H1 (cell line): ENCODE data around the gene SCUBE2. TPM values are rescaled to one million over a fixed set of nuclear protein-coding genes. Genes with fewer than 3 reads are reported as not detected.

Experiments
- CTCF ChIA-PET: fragments of 300-600 bp; sonication (Branson Sonifier 250); formaldehyde crosslinking; loops from one replicate; lab custom pipeline; 2021; ENCODE audit not compliant: partially characterized antibody; lab: Charles Lee
- POLR2A ChIA-PET: fragments of 300-600 bp; sonication (Branson Sonifier 250); formaldehyde crosslinking; loops from one replicate; lab custom pipeline; 2021; ENCODE audit warnings: inconsistent platforms; ENCODE audit not compliant: partially characterized antibody; lab: Charles Lee
- DNase-seq, 2 experiments: peaks; one replicate each; pipeline versions ENCODE4 v3.0.0 to v3.0.0-alpha.2; 2010 to 2022; ENCODE audit warnings: low spot score in 2 of 2, low read depth in 1 of 2, mixed read lengths in 1 of 2
- FAIRE-seq: peaks from 2 replicates; lab custom pipeline; 2011; peaks lifted over from hg19 to GRCh38; lab: Jason Lieb, UNC
- H2AFZ ChIP-seq: 2 replicates; pipeline ENCODE4 v1.8.1; 2012; ENCODE audit warnings: low read length, inconsistent platforms
- H2AK5ac ChIP-seq: 2 replicates; pipeline ENCODE4 v1.6.1; 2013; ENCODE audit warnings: low read depth, low read length
- H2BK120ac ChIP-seq: replicated peaks from 2 replicates; pipeline ENCODE3; 2013; ENCODE audit warnings: low read depth, low read length, inconsistent platforms
- H2BK12ac ChIP-seq: 2 replicates; pipeline ENCODE4 v1.6.1; 2013; ENCODE audit warnings: low read depth, low read length
- H2BK15ac ChIP-seq: 2 replicates; pipeline ENCODE4 v1.6.1; 2013; ENCODE audit warnings: low read length
- H2BK20ac ChIP-seq: 2 replicates; pipeline ENCODE4 v1.6.1; 2013; ENCODE audit warnings: low read length
- H2BK5ac ChIP-seq: 2 replicates; pipeline ENCODE4 v1.6.1; 2013; ENCODE audit warnings: low read depth, low read length
- H3K14ac ChIP-seq: 2 replicates; pipeline ENCODE4 v1.6.1; 2013; ENCODE audit warnings: inconsistent platforms; ENCODE audit not compliant: insufficient read length
- H3K18ac ChIP-seq: 2 replicates; pipeline ENCODE4 v1.6.1; 2013; ENCODE audit warnings: low read length; ENCODE audit errors: extremely low read depth
- H3K23ac ChIP-seq: 2 replicates; pipeline ENCODE4 v1.6.1; 2013; ENCODE audit warnings: inconsistent platforms; ENCODE audit not compliant: insufficient read length
- H3K23me2 ChIP-seq: 2 replicates; pipeline ENCODE4 v1.6.1; 2013; ENCODE audit warnings: low read depth, low read length
- H3K27ac ChIP-seq: 2 replicates; pipeline ENCODE4 v1.6.1; 2011; ENCODE audit warnings: low read depth, low read length, inconsistent platforms
- H3K27me3 ChIP-seq, 4 experiments: replicated peaks in 1 of 4; 1 replicate in 1 of 4; 2 replicates in 3 of 4; pipeline versions ENCODE4 v1.6.1 to v1.8.1; 2011 to 2013; ENCODE audit warnings: low read length in 3 of 4, mild to moderate bottlenecking in 3 of 4, inconsistent platforms in 2 of 4, mixed read lengths in 2 of 4, moderate library complexity in 1 of 4; ENCODE audit not compliant: control insufficient read depth in 3 of 4, insufficient read depth in 3 of 4; ENCODE audit errors: extremely low read depth in 1 of 4
- H3K36me3 ChIP-seq, 4 experiments: 2 replicates each; pipeline versions ENCODE4 v1.6.1 to v1.8.1; 2011 to 2013; ENCODE audit warnings: mild to moderate bottlenecking in 4 of 4, low read length in 3 of 4, moderate library complexity in 2 of 4, control low read depth in 1 of 4, inconsistent platforms in 1 of 4; ENCODE audit not compliant: insufficient read depth in 4 of 4, control insufficient read depth in 2 of 4
- H3K4ac ChIP-seq: replicated peaks from 2 replicates; pipeline ENCODE3; 2013; ENCODE audit warnings: low read length, low read depth, mixed read lengths, inconsistent platforms; ENCODE audit not compliant: insufficient read length
- H3K4me1 ChIP-seq, 4 experiments: replicated peaks in 1 of 4; 1 replicate in 1 of 4; 2 replicates in 3 of 4; pipeline versions ENCODE4 v1.6.1 to v1.8.1; 2011 to 2013; ENCODE audit warnings: low read length in 3 of 4, inconsistent platforms in 2 of 4, mixed read lengths in 1 of 4; ENCODE audit not compliant: insufficient read depth in 4 of 4, control insufficient read depth in 3 of 4
- H3K4me2 ChIP-seq, 2 experiments: 2 replicates each; pipeline versions ENCODE4 v1.6.1 to v1.8.1; 2011 to 2013; ENCODE audit warnings: low read depth in 2 of 2, low read length in 2 of 2, control low read depth in 1 of 2, inconsistent platforms in 1 of 2, mild to moderate bottlenecking in 1 of 2; ENCODE audit not compliant: insufficient read depth in 1 of 2
- H3K4me3 ChIP-seq, 4 experiments: fragments of 200-600, 300-600 bp in 1 of 4; sonication (generic), shearing (Covaris generic), sonication (Bioruptor Twin) in 1 of 4; 2 replicates each; pipeline versions ENCODE4 v1.5.1 to v1.8.1; 2011 to 2016; ENCODE audit warnings: low read length in 4 of 4, low read depth in 3 of 4, control low read depth in 2 of 4, inconsistent platforms in 2 of 4, mild to moderate bottlenecking in 2 of 4, mixed read lengths in 1 of 4, moderate library complexity in 1 of 4; ENCODE audit not compliant: insufficient read depth in 2 of 4; ENCODE audit errors: extremely low read depth in 1 of 4
- H3K56ac ChIP-seq: replicated peaks from 2 replicates; pipeline ENCODE3; 2013; ENCODE audit warnings: low read depth, mild to moderate bottlenecking, mixed read lengths, low read length, inconsistent platforms; ENCODE audit not compliant: insufficient read length
- H3K79me1 ChIP-seq: 2 replicates; pipeline ENCODE4 v1.6.1; 2013; ENCODE audit warnings: low read depth, low read length, control low read depth
- H3K79me2 ChIP-seq, 2 experiments: 2 replicates each; pipeline versions ENCODE4 v1.6.1 to v1.8.1; 2012 to 2013; ENCODE audit warnings: low read length in 2 of 2, mild to moderate bottlenecking in 2 of 2, inconsistent platforms in 1 of 2; ENCODE audit not compliant: insufficient read depth in 2 of 2, control insufficient read depth in 1 of 2
- H3K9ac ChIP-seq, 4 experiments: replicated peaks in 1 of 4; 1 replicate in 1 of 4; 2 replicates in 3 of 4; pipeline versions ENCODE4 v1.6.1 to v1.8.1; 2011 to 2013; ENCODE audit warnings: low read depth in 3 of 4, low read length in 3 of 4, control low read depth in 2 of 4, mild to moderate bottlenecking in 2 of 4, moderate library complexity in 2 of 4, inconsistent platforms in 1 of 4; ENCODE audit errors: extremely low read depth in 1 of 4
- H3K9me3 ChIP-seq, 2 experiments: 2 replicates each; pipeline versions ENCODE4 v1.6.1 to v1.8.1; 2012 to 2013; ENCODE audit warnings: mild to moderate bottlenecking in 2 of 2, moderate library complexity in 2 of 2, control low read depth in 1 of 2, inconsistent platforms in 1 of 2, low read depth in 1 of 2, low read length in 1 of 2, mixed read lengths in 1 of 2; ENCODE audit not compliant: insufficient read depth in 2 of 2
- H4K20me1 ChIP-seq, 2 experiments: replicated peaks in 1 of 2; 2 replicates each; pipeline versions ENCODE3 to v1.8.1; 2011 to 2013; ENCODE audit warnings: inconsistent platforms in 2 of 2, low read length in 2 of 2, mild to moderate bottlenecking in 1 of 2; ENCODE audit not compliant: insufficient read depth in 2 of 2, control insufficient read depth in 1 of 2
- H4K5ac ChIP-seq: 2 replicates; pipeline ENCODE4 v1.6.1; 2013; ENCODE audit warnings: low read length, low read depth, mixed read lengths, inconsistent platforms; ENCODE audit not compliant: insufficient read length
- H4K8ac ChIP-seq: 2 replicates; pipeline ENCODE4 v1.8.0; 2013; ENCODE audit warnings: mild to moderate bottlenecking, moderate library complexity, low read length, inconsistent platforms; ENCODE audit not compliant: insufficient read depth; ENCODE audit errors: extremely low read depth
- H4K91ac ChIP-seq: replicated peaks from 2 replicates; pipeline ENCODE3; 2013; ENCODE audit warnings: low read length, mixed read lengths, inconsistent platforms; ENCODE audit not compliant: insufficient read length
- NRF1 ChIP-seq: IDR thresholded peaks from 2 replicates; pipeline ENCODE4 v1.6.1; 2011; ENCODE audit warnings: mild to moderate bottlenecking, low read depth, low read length, improper control_type of control experiment
- SIN3A ChIP-seq, 2 experiments: IDR thresholded peaks in 1 of 2; conservative IDR thresholded peaks in 1 of 2; 2 replicates each; pipeline ENCODE4 v1.6.1; 2011 to 2012; ENCODE audit warnings: low read length in 2 of 2, improper control_type of control experiment in 1 of 2, low read depth in 1 of 2, mild to moderate bottlenecking in 1 of 2
- WGBS, 2 experiments: shearing (Covaris generic) in 1 of 2; methylation state at CpG; one replicate each; pipeline versions ENCODE4 v1.1.6 to v1.1.7; 2013 to 2015; ENCODE audit warnings: low lambda C conversion rate in 2 of 2, mixed read lengths in 2 of 2, inconsistent platforms in 1 of 2, low coverage in 1 of 2, missing lambda C conversion rate in 1 of 2; ENCODE audit not compliant: insufficient replicate concordance in 2 of 2, insufficient coverage in 1 of 2, insufficient read length in 1 of 2; ENCODE audit errors: extremely low coverage in 1 of 2, missing lambda C conversion rate in 1 of 2; 5-methylcytosine and 5-hydroxymethylcytosine counted together
- polyA plus RNA-seq, 7 experiments: library from polyadenylated mRNA; depleted of rRNA in 3 of 7; stranded (reverse) in 5 of 7; unstranded in 2 of 7; fragments of >200 nt in 5 of 7; fragments of 200-250 nt in 2 of 7; gene quantifications; 1 replicate in 5 of 7; 2 replicates in 1 of 7; 4 replicates in 1 of 7; pipeline versions ENCODE4 v1.2.1 to v1.2.3, GENCODE V29; 2011 to 2013; ENCODE audit warnings: missing spikeins in 2 of 7, mixed read lengths in 2 of 7
- total RNA-seq: library from RNA; stranded (reverse); fragmentation: NEBNext Ultra II Directional; extraction: Animal tissue kit (Norgen Biotek cat#: 25700); gene quantifications from 2 replicates; pipeline ENCODE4 v1.2.1, GENCODE V29; 2021
- TF ChIP-seq, protein P1 (sequence below): IDR thresholded peaks from 2 replicates; pipeline ENCODE4 v1.6.1; 2012; ENCODE audit warnings: low read length, inconsistent platforms

Gene SCUBE2
- total and polyA plus RNA-seq, 2 of the 8 experiments (the other 6 are each of a cell fraction or from before 2014, with no cell fraction given), result 0.29 to 1.2 TPM

DNA sequence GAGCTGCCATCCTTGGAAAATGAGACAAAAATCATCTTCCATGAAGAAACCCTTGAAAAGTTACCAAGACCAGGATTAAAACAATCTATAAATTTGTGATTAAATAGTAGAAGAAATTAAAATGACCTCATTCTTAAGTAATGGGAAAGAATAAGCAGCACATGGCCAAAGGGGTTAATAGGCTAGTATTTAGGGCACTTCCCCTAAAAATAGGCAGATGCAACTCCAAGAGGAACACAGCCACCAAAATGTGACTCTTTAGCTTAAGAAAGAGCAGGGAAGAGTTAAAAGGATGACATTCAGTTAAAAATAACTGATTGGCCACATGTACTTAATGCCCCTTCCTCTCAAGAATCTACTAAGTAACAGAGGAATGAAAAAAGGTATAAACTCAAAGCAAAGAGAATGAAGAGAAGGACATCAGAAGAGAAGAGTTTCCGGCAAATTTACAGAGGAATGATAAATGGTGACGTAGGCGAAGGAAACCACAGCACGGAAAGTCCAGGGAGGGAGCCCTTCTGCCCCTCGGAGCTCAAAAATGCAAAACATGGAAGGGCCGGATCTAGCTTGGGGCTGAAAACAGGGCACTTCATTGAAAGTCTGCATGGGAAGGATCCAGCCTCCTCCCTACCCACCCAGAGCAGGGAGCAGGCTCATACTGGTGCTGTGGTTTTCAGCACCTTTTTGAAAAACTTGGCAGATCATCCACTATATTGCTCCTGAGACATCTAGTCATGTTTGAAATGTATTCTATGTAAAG lies 17.8 kb downstream of the SCUBE2 start:
- ChIA-PET CTCF (interaction anchor here (0.9 to 14.0 kb wide), 5 partner anchors 13 to 60 kb away, joined by 3 to 177 read pairs (median 43); partner anchors contain the start of gene SCUBE2), POLR2A (no interaction called here)
- H2BK5ac ChIP-seq, result no peak overlapping the region
- H2BK120ac ChIP-seq, result no peak overlapping the region
- H4K20me1 ChIP-seq, result no peaks in the 10 kb centered on the region
- no peak overlapping the region for H2AK5ac ChIP-seq
- TF ChIP-seq, protein P1, sequence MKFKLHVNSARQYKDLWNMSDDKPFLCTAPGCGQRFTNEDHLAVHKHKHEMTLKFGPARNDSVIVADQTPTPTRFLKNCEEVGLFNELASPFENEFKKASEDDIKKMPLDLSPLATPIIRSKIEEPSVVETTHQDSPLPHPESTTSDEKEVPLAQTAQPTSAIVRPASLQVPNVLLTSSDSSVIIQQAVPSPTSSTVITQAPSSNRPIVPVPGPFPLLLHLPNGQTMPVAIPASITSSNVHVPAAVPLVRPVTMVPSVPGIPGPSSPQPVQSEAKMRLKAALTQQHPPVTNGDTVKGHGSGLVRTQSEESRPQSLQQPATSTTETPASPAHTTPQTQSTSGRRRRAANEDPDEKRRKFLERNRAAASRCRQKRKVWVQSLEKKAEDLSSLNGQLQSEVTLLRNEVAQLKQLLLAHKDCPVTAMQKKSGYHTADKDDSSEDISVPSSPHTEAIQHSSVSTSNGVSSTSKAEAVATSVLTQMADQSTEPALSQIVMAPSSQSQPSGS, result no peak
- TF ChIP-seq NRF1, result no peak
- TF ChIP-seq SIN3A (conservative IDR thresholded peaks at IDR 0.05 in 1 of 2, IDR thresholded peaks at IDR 0.05 in 1 of 2; ENCODE audit: low read depth in 1 of 2, low read length in 2 of 2), result no peak
- FAIRE-seq (no peak), DNase-seq (peak in 1 of 2 experiments; percentile 26)
- no peaks in the 10 kb centered on the region for H3K79me1 ChIP-seq
- H3K27me3 ChIP-seq, result no peaks in the 10 kb centered on the region
- no peak overlapping the region for H2BK15ac ChIP-seq
- no peaks in the 10 kb centered on the region for H3K23me2 ChIP-seq
- H4K91ac ChIP-seq, result no peak overlapping the region
- no peaks in the 10 kb centered on the region for H3K79me2 ChIP-seq
- H3K9me3 ChIP-seq, result no peaks in the 10 kb centered on the region
- H3K18ac ChIP-seq, result no peak overlapping the region
- no peak overlapping the region for H3K27ac ChIP-seq
- H3K4me1 ChIP-seq, result peaks cover 0 to 7% (median under 1%) of the 10 kb centered on the region in 4 experiments; a peak in 2 of 7 replicates
- no peak overlapping the region for H3K4me2 ChIP-seq
- no peak overlapping the region for H2BK20ac ChIP-seq
- no peak overlapping the region for H3K4me3 ChIP-seq
- no peak overlapping the region for H2BK12ac ChIP-seq
- no peak overlapping the region for H3K9ac ChIP-seq
- WGBS, 2 experiments, result 82% methylated on average over 6 of the region's 6 CpGs; no CpG with 5 or more reads in 1 of the 2 experiments
- H4K8ac ChIP-seq, result no peak overlapping the region
- H3K14ac ChIP-seq, result no peak overlapping the region
- H3K56ac ChIP-seq, result no peak overlapping the region
- no peak overlapping the region for H2AFZ ChIP-seq
- H3K36me3 ChIP-seq, result no peaks in the 10 kb centered on the region
- H3K23ac ChIP-seq, result no peak overlapping the region
- H4K5ac ChIP-seq, result no peak overlapping the region
- no peak overlapping the region for H3K4ac ChIP-seq
